Keratinocyte (primary cell): ENCODE data around the gene ITIH4.

Experiments used
- EZH2 ChIP-seq: IDR thresholded peaks from one replicate; pipeline ENCODE4 v1.6.1; 2012; ENCODE audit warnings: inconsistent platforms, mild to moderate bottlenecking, low read length, moderate library complexity
- TF ChIP-seq, protein P1 (sequence below), 3 experiments: IDR thresholded peaks in 1 of 3; conservative IDR thresholded peaks in 1 of 3; optimal IDR thresholded peaks in 1 of 3; 2 replicates in 2 of 3; 3 replicates in 1 of 3; pipeline versions ENCODE3 to v1.5.1; 2011; ENCODE audit warnings: low read length in 3 of 3, mild to moderate bottlenecking in 3 of 3, moderate library complexity in 2 of 3, control low read depth in 1 of 3, inconsistent platforms in 1 of 3; ENCODE audit not compliant: insufficient read depth in 2 of 3; ENCODE audit errors: extremely low read depth in 1 of 3

DNA sequence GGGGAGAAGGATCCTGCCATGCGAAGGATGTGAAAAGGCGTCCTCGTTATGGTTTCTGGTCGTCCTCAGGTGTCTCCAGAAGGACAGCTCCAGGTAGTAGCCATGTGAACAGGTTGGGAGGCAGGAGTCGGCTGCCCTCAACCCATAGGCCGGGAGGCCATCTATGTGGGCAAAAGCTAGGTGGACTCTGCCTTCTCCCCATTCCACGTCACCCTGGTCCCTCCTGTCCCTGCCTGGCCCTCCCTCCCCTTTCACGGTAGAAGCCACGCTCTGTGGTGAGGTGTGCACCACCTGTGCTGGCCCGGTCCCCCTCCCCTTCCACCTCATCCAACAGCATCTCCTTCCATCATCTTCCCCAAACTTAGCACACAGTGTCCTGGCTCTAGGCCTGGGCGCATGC, 19.5 kb downstream of the ITIH4 start:
- TF ChIP-seq, protein P1, sequence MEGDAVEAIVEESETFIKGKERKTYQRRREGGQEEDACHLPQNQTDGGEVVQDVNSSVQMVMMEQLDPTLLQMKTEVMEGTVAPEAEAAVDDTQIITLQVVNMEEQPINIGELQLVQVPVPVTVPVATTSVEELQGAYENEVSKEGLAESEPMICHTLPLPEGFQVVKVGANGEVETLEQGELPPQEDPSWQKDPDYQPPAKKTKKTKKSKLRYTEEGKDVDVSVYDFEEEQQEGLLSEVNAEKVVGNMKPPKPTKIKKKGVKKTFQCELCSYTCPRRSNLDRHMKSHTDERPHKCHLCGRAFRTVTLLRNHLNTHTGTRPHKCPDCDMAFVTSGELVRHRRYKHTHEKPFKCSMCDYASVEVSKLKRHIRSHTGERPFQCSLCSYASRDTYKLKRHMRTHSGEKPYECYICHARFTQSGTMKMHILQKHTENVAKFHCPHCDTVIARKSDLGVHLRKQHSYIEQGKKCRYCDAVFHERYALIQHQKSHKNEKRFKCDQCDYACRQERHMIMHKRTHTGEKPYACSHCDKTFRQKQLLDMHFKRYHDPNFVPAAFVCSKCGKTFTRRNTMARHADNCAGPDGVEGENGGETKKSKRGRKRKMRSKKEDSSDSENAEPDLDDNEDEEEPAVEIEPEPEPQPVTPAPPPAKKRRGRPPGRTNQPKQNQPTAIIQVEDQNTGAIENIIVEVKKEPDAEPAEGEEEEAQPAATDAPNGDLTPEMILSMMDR (optimal IDR thresholded peaks at IDR 0.05 in 1 of 3, IDR thresholded peaks at IDR 0.05 in 1 of 3, conservative IDR thresholded peaks at IDR 0.05 in 1 of 3; ENCODE audit: extremely low read depth in 1 of 3, insufficient read depth in 2 of 3, low read length in 3 of 3), result no peak
- no peak for TF ChIP-seq EZH2
